Measurements from ENCODE around the gene SDK2. TPM values are rescaled to one million over a fixed set of nuclear protein-coding genes. Genes with fewer than 3 reads are reported as not detected.

SDK2 gene
- total and polyA plus RNA-seq, 2 experiments from 2014 or later = 0.74 to 5.1 TPM

DNA sequence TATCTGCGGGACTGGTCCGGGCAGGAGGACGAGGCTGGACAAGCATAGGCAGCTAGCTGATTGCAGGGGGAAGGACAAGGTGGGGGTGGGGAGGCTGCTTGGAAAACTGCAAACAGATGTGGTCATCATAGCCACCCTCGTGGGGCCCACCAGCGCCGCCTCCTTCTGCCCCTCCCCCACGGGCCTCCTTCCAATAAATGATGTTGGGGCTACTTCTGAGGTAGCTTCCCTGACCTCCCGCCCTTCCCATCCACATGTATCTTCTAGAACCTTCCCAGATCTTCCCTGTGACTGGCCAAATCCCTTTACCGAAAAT, 320.1 kb downstream of the SDK2 start:
- Histone ChIP-seq H3K4me2 (peak overlapping the region; percentile 69; the same call in 1 of the 2 replicates), H3K9me2 (ENCODE audit: insufficient read depth) (no peaks in the 10 kb centered on the region), H3K36me3 (ENCODE audit: insufficient read depth) (no peaks in the 10 kb centered on the region), H3K4me3 (no peak overlapping the region), H4K20me1 (replicated peaks; ENCODE audit: insufficient read depth) (no peaks in the 10 kb centered on the region), H2AFZ (peak overlapping the region; percentile 78; the same call in 1 of the 2 replicates), H3K4me1 (ENCODE audit: insufficient read depth) (peaks cover 24% of the 10 kb centered on the region), H3K27ac (ENCODE audit: low read depth) (no peak overlapping the region), H3F3A (replicated peaks; ENCODE audit: low read depth) (no peaks in the 10 kb centered on the region; the same call in 1 of the 2 replicates), H3K79me2 (replicated peaks; ENCODE audit: insufficient read depth) (no peaks in the 10 kb centered on the region), H3K27me3 (ENCODE audit: insufficient read depth) (no peaks in the 10 kb centered on the region)
- H3K36me3 Mint-ChIP-seq (ENCODE audit: low read depth) = no peaks in the 10 kb centered on the region
- peaks cover 19% of the 10 kb centered on the region for H3K27me3 Mint-ChIP-seq (ENCODE audit: insufficient read depth, low read depth, poor library complexity)
- no peak overlapping the region for H3K4me3 Mint-ChIP-seq
- H3K27ac Mint-ChIP-seq = no peak overlapping the region
- no peak for TF ChIP-seq JUNB (IDR thresholded peaks at IDR 0.05; ENCODE audit: unreplicated experiment)
- no peak for TF ChIP-seq CREB1 (CRISPR knock-in tag; IDR thresholded peaks at IDR 0.05; ENCODE audit: low read depth)
- no peak for DNase-seq (ENCODE audit: low spot score)
- peaks cover 25% of the 10 kb centered on the region for H3K4me1 Mint-ChIP-seq
- H3K9me3 Mint-ChIP-seq = no peaks in the 10 kb centered on the region; the same call in 2 of the 3 replicates
- ATAC-seq = no peak; the same call in 2 of the 3 replicates

DNA sequence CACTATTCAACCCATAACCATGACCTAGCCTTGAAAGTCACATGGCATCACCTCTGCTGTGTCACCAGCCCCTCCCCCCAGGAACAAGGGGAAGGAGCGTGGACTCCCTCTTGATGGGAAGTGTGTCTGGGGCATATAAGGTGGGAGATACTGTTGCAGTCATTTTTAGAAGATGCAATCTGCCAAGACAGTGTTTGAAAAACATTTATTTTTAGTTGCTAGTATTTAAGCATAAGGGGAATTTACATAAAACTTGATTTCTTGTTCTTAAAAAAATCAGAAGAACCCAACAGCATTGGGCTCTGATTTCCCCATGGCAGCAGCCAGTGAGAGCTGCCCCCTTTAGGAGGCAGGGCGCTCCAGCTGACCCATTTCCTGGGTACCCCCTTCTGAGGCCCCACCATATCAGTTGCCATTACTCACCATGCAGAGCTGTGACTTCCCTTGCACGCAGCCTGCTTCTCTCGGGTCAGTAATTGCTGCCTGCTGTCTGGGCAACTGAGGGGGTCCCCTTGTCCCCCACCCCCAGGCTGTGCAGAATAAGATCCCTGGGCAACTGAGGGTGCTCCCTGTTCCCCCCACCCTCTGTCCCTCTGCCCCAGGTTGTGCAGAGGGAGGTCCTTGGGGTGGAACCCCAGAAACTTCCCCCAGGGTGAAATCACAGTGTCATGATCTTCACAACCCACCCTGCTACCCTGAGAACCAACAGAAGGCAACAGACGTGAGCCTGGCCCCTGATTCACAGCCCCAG, 320.7 kb downstream of the SDK2 start:
- H3K4me1 ChIP-seq (ENCODE audit: insufficient read depth) = peaks cover 24% of the 10 kb centered on the region
- peaks cover 19% of the 10 kb centered on the region for H3K27me3 Mint-ChIP-seq (ENCODE audit: insufficient read depth, low read depth, poor library complexity)
- H3K9me2 ChIP-seq (ENCODE audit: insufficient read depth) = no peaks in the 10 kb centered on the region
- no peaks in the 10 kb centered on the region; the same call in 2 of the 3 replicates for H3K9me3 Mint-ChIP-seq
- H3K36me3 Mint-ChIP-seq (ENCODE audit: low read depth) = no peaks in the 10 kb centered on the region
- H3K4me3 ChIP-seq = no peak overlapping the region
- H3K36me3 ChIP-seq (ENCODE audit: insufficient read depth) = no peaks in the 10 kb centered on the region
- no peaks in the 10 kb centered on the region for H3K27me3 ChIP-seq (ENCODE audit: insufficient read depth)
- no peak; the same call in 2 of the 3 replicates for ATAC-seq
- H3F3A ChIP-seq (replicated peaks; ENCODE audit: low read depth) = no peaks in the 10 kb centered on the region; the same call in 1 of the 2 replicates
- peak overlapping the region; percentile 69; the same call in 1 of the 2 replicates for H3K4me2 ChIP-seq
- H4K20me1 ChIP-seq (replicated peaks; ENCODE audit: insufficient read depth) = no peaks in the 10 kb centered on the region
- H3K79me2 ChIP-seq (replicated peaks; ENCODE audit: insufficient read depth) = no peaks in the 10 kb centered on the region
- peak overlapping the region; percentile 78; the same call in 1 of the 2 replicates for H2AFZ ChIP-seq
- H3K27ac Mint-ChIP-seq = no peak overlapping the region
- no peak overlapping the region for H3K4me3 Mint-ChIP-seq
- peaks cover 25% of the 10 kb centered on the region for H3K4me1 Mint-ChIP-seq
- no peak for DNase-seq (ENCODE audit: low spot score)
- no peak overlapping the region for H3K27ac ChIP-seq (ENCODE audit: low read depth)
- TF ChIP-seq ZNF331 (CRISPR knock-in tag; IDR thresholded peaks at IDR 0.05; ENCODE audit: low read depth) = no peak
- TF ChIP-seq, protein P1, sequence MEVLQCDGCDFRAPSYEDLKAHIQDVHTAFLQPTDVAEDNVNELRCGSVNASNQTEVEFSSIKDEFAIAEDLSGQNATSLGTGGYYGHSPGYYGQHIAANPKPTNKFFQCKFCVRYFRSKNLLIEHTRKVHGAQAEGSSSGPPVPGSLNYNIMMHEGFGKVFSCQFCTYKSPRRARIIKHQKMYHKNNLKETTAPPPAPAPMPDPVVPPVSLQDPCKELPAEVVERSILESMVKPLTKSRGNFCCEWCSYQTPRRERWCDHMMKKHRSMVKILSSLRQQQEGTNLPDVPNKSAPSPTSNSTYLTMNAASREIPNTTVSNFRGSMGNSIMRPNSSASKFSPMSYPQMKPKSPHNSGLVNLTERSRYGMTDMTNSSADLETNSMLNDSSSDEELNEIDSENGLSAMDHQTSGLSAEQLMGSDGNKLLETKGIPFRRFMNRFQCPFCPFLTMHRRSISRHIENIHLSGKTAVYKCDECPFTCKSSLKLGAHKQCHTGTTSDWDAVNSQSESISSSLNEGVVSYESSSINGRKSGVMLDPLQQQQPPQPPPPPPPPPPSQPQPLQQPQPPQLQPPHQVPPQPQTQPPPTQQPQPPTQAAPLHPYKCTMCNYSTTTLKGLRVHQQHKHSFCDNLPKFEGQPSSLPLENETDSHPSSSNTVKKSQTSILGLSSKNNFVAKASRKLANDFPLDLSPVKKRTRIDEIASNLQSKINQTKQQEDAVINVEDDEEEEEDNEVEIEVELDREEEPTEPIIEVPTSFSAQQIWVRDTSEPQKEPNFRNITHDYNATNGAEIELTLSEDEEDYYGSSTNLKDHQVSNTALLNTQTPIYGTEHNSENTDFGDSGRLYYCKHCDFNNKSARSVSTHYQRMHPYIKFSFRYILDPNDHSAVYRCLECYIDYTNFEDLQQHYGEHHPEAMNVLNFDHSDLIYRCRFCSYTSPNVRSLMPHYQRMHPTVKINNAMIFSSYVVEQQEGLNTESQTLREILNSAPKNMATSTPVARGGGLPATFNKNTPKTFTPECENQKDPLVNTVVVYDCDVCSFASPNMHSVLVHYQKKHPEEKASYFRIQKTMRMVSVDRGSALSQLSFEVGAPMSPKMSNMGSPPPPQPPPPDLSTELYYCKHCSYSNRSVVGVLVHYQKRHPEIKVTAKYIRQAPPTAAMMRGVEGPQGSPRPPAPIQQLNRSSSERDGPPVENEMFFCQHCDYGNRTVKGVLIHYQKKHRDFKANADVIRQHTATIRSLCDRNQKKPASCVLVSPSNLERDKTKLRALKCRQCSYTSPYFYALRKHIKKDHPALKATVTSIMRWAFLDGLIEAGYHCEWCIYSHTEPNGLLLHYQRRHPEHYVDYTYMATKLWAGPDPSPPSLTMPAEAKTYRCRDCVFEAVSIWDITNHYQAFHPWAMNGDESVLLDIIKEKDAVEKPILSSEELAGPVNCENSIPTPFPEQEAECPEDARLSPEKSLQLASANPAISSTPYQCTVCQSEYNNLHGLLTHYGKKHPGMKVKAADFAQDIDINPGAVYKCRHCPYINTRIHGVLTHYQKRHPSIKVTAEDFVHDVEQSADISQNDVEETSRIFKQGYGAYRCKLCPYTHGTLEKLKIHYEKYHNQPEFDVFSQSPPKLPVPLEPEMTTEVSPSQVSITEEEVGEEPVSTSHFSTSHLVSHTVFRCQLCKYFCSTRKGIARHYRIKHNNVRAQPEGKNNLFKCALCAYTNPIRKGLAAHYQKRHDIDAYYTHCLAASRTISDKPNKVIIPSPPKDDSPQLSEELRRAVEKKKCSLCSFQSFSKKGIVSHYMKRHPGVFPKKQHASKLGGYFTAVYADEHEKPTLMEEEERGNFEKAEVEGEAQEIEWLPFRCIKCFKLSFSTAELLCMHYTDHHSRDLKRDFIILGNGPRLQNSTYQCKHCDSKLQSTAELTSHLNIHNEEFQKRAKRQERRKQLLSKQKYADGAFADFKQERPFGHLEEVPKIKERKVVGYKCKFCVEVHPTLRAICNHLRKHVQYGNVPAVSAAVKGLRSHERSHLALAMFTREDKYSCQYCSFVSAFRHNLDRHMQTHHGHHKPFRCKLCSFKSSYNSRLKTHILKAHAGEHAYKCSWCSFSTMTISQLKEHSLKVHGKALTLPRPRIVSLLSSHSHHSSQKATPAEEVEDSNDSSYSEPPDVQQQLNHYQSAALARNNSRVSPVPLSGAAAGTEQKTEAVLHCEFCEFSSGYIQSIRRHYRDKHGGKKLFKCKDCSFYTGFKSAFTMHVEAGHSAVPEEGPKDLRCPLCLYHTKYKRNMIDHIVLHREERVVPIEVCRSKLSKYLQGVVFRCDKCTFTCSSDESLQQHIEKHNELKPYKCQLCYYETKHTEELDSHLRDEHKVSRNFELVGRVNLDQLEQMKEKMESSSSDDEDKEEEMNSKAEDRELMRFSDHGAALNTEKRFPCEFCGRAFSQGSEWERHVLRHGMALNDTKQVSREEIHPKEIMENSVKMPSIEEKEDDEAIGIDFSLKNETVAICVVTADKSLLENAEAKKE (CRISPR knock-in tag; IDR thresholded peaks at IDR 0.05) = no peak
- TF ChIP-seq NANOG (IDR thresholded peaks at IDR 0.05; ENCODE audit: borderline replicate concordance) = no peak
- TF ChIP-seq ZNF114 (CRISPR knock-in tag; IDR thresholded peaks at IDR 0.05) = no peak
- no peak for TF ChIP-seq EZH2 (IDR thresholded peaks at IDR 0.05; ENCODE audit: low read depth, unreplicated experiment)
- TF ChIP-seq EZH2phosphoT487 (IDR thresholded peaks at IDR 0.05; ENCODE audit: unreplicated experiment) = no peak
- TF ChIP-seq, protein P2, sequence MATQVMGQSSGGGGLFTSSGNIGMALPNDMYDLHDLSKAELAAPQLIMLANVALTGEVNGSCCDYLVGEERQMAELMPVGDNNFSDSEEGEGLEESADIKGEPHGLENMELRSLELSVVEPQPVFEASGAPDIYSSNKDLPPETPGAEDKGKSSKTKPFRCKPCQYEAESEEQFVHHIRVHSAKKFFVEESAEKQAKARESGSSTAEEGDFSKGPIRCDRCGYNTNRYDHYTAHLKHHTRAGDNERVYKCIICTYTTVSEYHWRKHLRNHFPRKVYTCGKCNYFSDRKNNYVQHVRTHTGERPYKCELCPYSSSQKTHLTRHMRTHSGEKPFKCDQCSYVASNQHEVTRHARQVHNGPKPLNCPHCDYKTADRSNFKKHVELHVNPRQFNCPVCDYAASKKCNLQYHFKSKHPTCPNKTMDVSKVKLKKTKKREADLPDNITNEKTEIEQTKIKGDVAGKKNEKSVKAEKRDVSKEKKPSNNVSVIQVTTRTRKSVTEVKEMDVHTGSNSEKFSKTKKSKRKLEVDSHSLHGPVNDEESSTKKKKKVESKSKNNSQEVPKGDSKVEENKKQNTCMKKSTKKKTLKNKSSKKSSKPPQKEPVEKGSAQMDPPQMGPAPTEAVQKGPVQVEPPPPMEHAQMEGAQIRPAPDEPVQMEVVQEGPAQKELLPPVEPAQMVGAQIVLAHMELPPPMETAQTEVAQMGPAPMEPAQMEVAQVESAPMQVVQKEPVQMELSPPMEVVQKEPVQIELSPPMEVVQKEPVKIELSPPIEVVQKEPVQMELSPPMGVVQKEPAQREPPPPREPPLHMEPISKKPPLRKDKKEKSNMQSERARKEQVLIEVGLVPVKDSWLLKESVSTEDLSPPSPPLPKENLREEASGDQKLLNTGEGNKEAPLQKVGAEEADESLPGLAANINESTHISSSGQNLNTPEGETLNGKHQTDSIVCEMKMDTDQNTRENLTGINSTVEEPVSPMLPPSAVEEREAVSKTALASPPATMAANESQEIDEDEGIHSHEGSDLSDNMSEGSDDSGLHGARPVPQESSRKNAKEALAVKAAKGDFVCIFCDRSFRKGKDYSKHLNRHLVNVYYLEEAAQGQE (IDR thresholded peaks at IDR 0.05; ENCODE audit: unreplicated experiment) = no peak
- TF ChIP-seq JUNB (IDR thresholded peaks at IDR 0.05; ENCODE audit: unreplicated experiment) = no peak
- TF ChIP-seq, protein P3, sequence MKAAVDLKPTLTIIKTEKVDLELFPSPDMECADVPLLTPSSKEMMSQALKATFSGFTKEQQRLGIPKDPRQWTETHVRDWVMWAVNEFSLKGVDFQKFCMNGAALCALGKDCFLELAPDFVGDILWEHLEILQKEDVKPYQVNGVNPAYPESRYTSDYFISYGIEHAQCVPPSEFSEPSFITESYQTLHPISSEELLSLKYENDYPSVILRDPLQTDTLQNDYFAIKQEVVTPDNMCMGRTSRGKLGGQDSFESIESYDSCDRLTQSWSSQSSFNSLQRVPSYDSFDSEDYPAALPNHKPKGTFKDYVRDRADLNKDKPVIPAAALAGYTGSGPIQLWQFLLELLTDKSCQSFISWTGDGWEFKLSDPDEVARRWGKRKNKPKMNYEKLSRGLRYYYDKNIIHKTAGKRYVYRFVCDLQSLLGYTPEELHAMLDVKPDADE (IDR thresholded peaks at IDR 0.05) = no peak
